Neural crest cell (in vitro differentiated cells): ENCODE results near the gene PCCA. TPM values are rescaled to one million over a fixed set of nuclear protein-coding genes. Genes with fewer than 3 reads are reported as not detected.
A peak's percentile ranks its signal among the peaks of the same experiment; 100 is the strongest.
"Not testable (repeated sequence)": the region's sequence is repeated elsewhere in the genome, so short reads cannot be mapped to it uniquely, and the experiment has no call there.

Experiments
- DNase-seq: peaks from one replicate; pipeline ENCODE4 v3.0.0; 2021; ENCODE audit warnings: low read depth, mixed read lengths, low spot score
- H3K27ac Mint-ChIP-seq: one replicate; pipeline ENCODE4 v1.8.0; 2021; ENCODE audit warnings: mild to moderate bottlenecking, mixed read lengths; ENCODE audit not compliant: unreplicated experiment
- H3K27me3 Mint-ChIP-seq: 2 replicates; pipeline ENCODE4 v1.8.0; 2021; ENCODE audit warnings: low read depth, mild to moderate bottlenecking, mixed read lengths
- H3K36me3 Mint-ChIP-seq: 2 replicates; pipeline ENCODE4 v1.8.0; 2021; ENCODE audit warnings: low read depth, mild to moderate bottlenecking, mixed read lengths
- H3K4me1 Mint-ChIP-seq: 2 replicates; pipeline ENCODE4 v1.8.0; 2021; ENCODE audit warnings: mixed read lengths
- H3K4me3 Mint-ChIP-seq: one replicate; pipeline ENCODE4 v1.8.0; 2021; ENCODE audit warnings: mild to moderate bottlenecking, mixed read lengths
- H3K9me3 Mint-ChIP-seq: 2 replicates; pipeline ENCODE4 v1.8.0; 2021; ENCODE audit warnings: mixed read lengths
- CTCF ChIP-seq: fragments of 200-600 bp; sonication (generic); conservative IDR thresholded peaks from 2 replicates; pipeline ENCODE4 v1.5.0; 2021; ENCODE audit warnings: antibody characterized with exemption, mild to moderate bottlenecking
- total RNA-seq: library from RNA; stranded (reverse); gene quantifications from 2 replicates; pipeline ENCODE4 v1.2.1, GENCODE V29; 2021

PCCA gene
- total RNA-seq, 1 donor from 2014 or later = 40.6 TPM

- no peak for DNase-seq
- Mint-ChIP-seq H3K4me3 (no peak overlapping the region), H3K27ac (no peak overlapping the region), H3K27me3 (peaks cover 5% of the 10 kb centered on the region), H3K9me3 (no peaks in the 10 kb centered on the region), H3K4me1 (peaks cover 36% of the 10 kb centered on the region), H3K36me3 (peaks cover 2% of the 10 kb centered on the region)
- no peak for TF ChIP-seq CTCF
Measured at GRCh38 chr13:100521851-100522617, 433.1 kb downstream of the PCCA start.

GRCh38 chr13:100522618-100523309, 433.9 kb downstream of the PCCA start:
- H3K27ac Mint-ChIP-seq = no peak overlapping the region

GRCh38 chr13:100523411-100523810, 434.5 kb downstream of the PCCA start:
- Mint-ChIP-seq H3K27ac (no peak overlapping the region), H3K9me3 (no peaks in the 10 kb centered on the region), H3K4me1 (peaks cover 24% of the 10 kb centered on the region), H3K36me3 (peaks cover 4% of the 10 kb centered on the region), H3K4me3 (no peak overlapping the region), H3K27me3 (peaks cover 2% of the 10 kb centered on the region)
- DNase-seq = no peak
- TF ChIP-seq CTCF = no peak

More at GRCh38 chr13:100522618-100523309, 433.9 kb downstream of the PCCA start:
- H3K27me3 Mint-ChIP-seq = peaks cover 5% of the 10 kb centered on the region
- TF ChIP-seq CTCF = no peak
- H3K4me1 Mint-ChIP-seq = peaks cover 29% of the 10 kb centered on the region
- H3K9me3 Mint-ChIP-seq = no peaks in the 10 kb centered on the region
- DNase-seq = no peak
- H3K4me3 Mint-ChIP-seq = no peak overlapping the region
- peaks cover 2% of the 10 kb centered on the region for H3K36me3 Mint-ChIP-seq

GRCh38 chr13:100523981-100524386, 435.1 kb downstream of the PCCA start:
- H3K4me1 Mint-ChIP-seq = peaks cover 23% of the 10 kb centered on the region

GRCh38 chr13:100524688-100525087, 435.8 kb downstream of the PCCA start:
- peak overlapping the region; percentile 49 for H3K4me3 Mint-ChIP-seq
- H3K36me3 Mint-ChIP-seq, H3K27ac Mint-ChIP-seq, H3K27me3 Mint-ChIP-seq, H3K9me3 Mint-ChIP-seq, DNase-seq: not testable (repeated sequence)
- H3K4me1 Mint-ChIP-seq = peaks cover 23% of the 10 kb centered on the region

More at GRCh38 chr13:100523981-100524386, 435.1 kb downstream of the PCCA start:
- Mint-ChIP-seq H3K9me3 (no peaks in the 10 kb centered on the region), H3K27me3 (peaks cover 2% of the 10 kb centered on the region), H3K36me3 (peaks cover 7% of the 10 kb centered on the region), H3K4me3 (no peak overlapping the region), H3K27ac (no peak overlapping the region)
- TF ChIP-seq CTCF = no peak
- DNase-seq = no peak
